ENCODE results near the gene ANXA11.

The ANXA11 gene

GRCh38 chr10:80126876-80127275 is 78.5 kb downstream of the ANXA11 start (continued):
- TF ChIP-seq KLF17 (tag by site-specific recombination; IDR thresholded peaks at IDR 0.05) (no peak), ZNF776 (tag by site-specific recombination; IDR thresholded peaks at IDR 0.05; ENCODE audit: borderline replicate concordance) (no peak)

- Histone ChIP-seq H3K9me3 (ENCODE audit: control insufficient read depth, insufficient read depth, low read depth, low read length) (no peaks in the 10 kb centered on the region), H3K4me1 (ENCODE audit: control insufficient read depth, insufficient read depth, low read length) (no peaks in the 10 kb centered on the region), H3K36me3 (ENCODE audit: control insufficient read depth in 2 of 2, insufficient read depth in 1 of 2, low read length in 2 of 2) (no peaks in the 10 kb centered on the region), H3K27ac (ENCODE audit: extremely low read depth, low read depth, low read length) (no peak overlapping the region), H3K4me3 (ENCODE audit: low read depth, low read length) (no peak overlapping the region)
- ChIA-PET CTCF (no interaction called here), POLR2A (interaction anchor here (0.6 kb wide), 1 partner anchor 437 kb away, joined by 4 read pairs; no protein-coding TSS in a partner anchor)
- TF ChIP-seq ZFHX2 (tag by site-specific recombination; conservative IDR thresholded peaks at IDR 0.05) (no peak), ZNF624 (tag by site-specific recombination; IDR thresholded peaks at IDR 0.05) (no peak), ZNF488 (tag by site-specific recombination; IDR thresholded peaks at IDR 0.05) (no peak), ZNF596 (tag by site-specific recombination; IDR thresholded peaks at IDR 0.05) (no peak), ZNF394 (tag by site-specific recombination; IDR thresholded peaks at IDR 0.05; ENCODE audit: borderline replicate concordance) (no peak), ZNF449 (tag by site-specific recombination; IDR thresholded peaks at IDR 0.05) (no peak), ZNF138 (tag by site-specific recombination; IDR thresholded peaks at IDR 0.05; ENCODE audit: borderline replicate concordance) (no peak), ZNF555 (tag by site-specific recombination; conservative IDR thresholded peaks at IDR 0.05) (no peak), ZNF26 (tag by site-specific recombination; IDR thresholded peaks at IDR 0.05) (no peak), ZNF621 (tag by site-specific recombination; IDR thresholded peaks at IDR 0.05) (no peak), PRDM6 (tag by site-specific recombination; IDR thresholded peaks at IDR 0.05) (no peak), GLIS2 (tag by site-specific recombination; IDR thresholded peaks at IDR 0.05) (no peak), ZNF561 (tag by site-specific recombination; IDR thresholded peaks at IDR 0.05; ENCODE audit: borderline replicate concordance) (no peak)
Observed at GRCh38 chr10:80122746-80123145, 82.6 kb downstream of the ANXA11 start.

GRCh38 chr10:80122110-80122710 is 83.1 kb downstream of the ANXA11 start:
- Histone ChIP-seq H3K36me3 (ENCODE audit: control insufficient read depth in 2 of 2, insufficient read depth in 1 of 2, low read length in 2 of 2) (no peaks in the 10 kb centered on the region), H3K9me3 (ENCODE audit: control insufficient read depth, insufficient read depth, low read depth, low read length) (no peaks in the 10 kb centered on the region), H3K4me3 (ENCODE audit: low read depth, low read length) (no peak overlapping the region), H3K4me1 (ENCODE audit: control insufficient read depth, insufficient read depth, low read length) (no peaks in the 10 kb centered on the region), H3K27ac (ENCODE audit: extremely low read depth, low read depth, low read length) (no peak overlapping the region)
- TF ChIP-seq INSM2 (tag by site-specific recombination; IDR thresholded peaks at IDR 0.05) (no peak), EGR2 (tag by site-specific recombination; IDR thresholded peaks at IDR 0.05; ENCODE audit: low read depth) (peak; percentile 92), ZFHX2 (tag by site-specific recombination; conservative IDR thresholded peaks at IDR 0.05) (peak; percentile 76)
- POLR2A ChIA-PET: no interaction called here
- CTCF ChIA-PET: interaction anchor here (0.8 to 1.3 kb wide), 2 partner anchors 21 to 31 kb away, joined by 3 to 5 read pairs; no protein-coding TSS in a partner anchor

Data from HEK293 (cell line).